ENCODE data around the gene GRIN2D. TPM values are rescaled to one million over a fixed set of nuclear protein-coding genes. Genes with fewer than 3 reads are reported as not detected.
A peak's percentile ranks its signal among the peaks of the same experiment; 100 is the strongest.

GRIN2D gene
- polyA plus RNA-seq, 3 donors, result 0.13 to 0.29 TPM; not detected in 1

DNA sequence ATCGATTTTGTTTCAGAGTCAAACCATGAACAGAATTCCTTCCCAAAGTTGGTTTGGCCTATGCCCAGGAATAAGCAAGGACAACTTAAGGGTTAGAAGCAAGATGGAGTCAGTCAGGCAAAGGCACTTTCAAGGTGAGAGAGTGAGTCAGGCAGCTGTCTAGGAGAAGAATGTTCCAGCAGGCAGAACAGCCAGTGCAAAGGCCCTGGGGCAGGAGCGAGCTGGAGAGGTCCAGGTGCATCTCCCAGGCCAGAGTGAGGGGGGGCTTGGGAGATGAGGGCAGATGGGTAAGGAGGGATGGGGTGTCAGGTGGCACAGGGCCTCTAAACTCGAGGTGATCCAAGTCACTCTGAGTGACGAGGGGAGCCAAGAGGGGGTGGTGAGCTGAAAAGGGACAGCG, 43.1 kb downstream of the GRIN2D start:
- Histone ChIP-seq H3K79me2 (ENCODE audit: insufficient read depth, low read length) (no peaks in the 10 kb centered on the region), H4K20me1 (ENCODE audit: insufficient read depth, low read length) (no peaks in the 10 kb centered on the region), H3K9ac (ENCODE audit: insufficient read depth, low read length, poor library complexity, severe bottlenecking) (no peak overlapping the region), H3K4me2 (replicated peaks; ENCODE audit: extremely low read depth, low read length, poor library complexity, severe bottlenecking) (no peak overlapping the region), H3K4me3 (replicated peaks in 1 of 3; ENCODE audit: low read depth in 2 of 3, low read length in 3 of 3) (no peak overlapping the region), H3K9me3 (replicated peaks in 1 of 2; ENCODE audit: control insufficient read depth in 1 of 2, insufficient read depth in 1 of 2, low read length in 2 of 2) (peaks cover 0 to 2% of the 10 kb centered on the region in 2 donors), H3K36me3 (replicated peaks in 1 of 2; ENCODE audit: control insufficient read depth in 1 of 2, insufficient read depth in 2 of 2, low read length in 2 of 2) (no peaks in the 10 kb centered on the region), H3K27me3 (ENCODE audit: control insufficient read depth in 2 of 2, insufficient read depth in 2 of 2, low read length in 2 of 2) (peaks cover 4 to 6% of the 10 kb centered on the region in 2 donors), H2AFZ (ENCODE audit: insufficient read depth, low read depth, low read length, poor library complexity, severe bottlenecking) (no peak overlapping the region), H3K27ac (ENCODE audit: low read depth in 1 of 2, low read length in 2 of 2) (no peak overlapping the region), H3K4me1 (ENCODE audit: control insufficient read depth in 1 of 2, insufficient read depth in 2 of 2, low read length in 2 of 2) (no peaks in the 10 kb centered on the region)
- Mint-ChIP-seq H3K9me3 (peaks cover 0 to 4% (median 0%) of the 10 kb centered on the region in 7 donors), H3K27me3 (ENCODE audit: low read depth in 3 of 3) (peaks cover 13 to 18% (median 15%) of the 10 kb centered on the region in 3 donors), H3K4me3 (no peak overlapping the region), H3K4me1 (peaks cover 5% of the 10 kb centered on the region), H3K27ac (no peak overlapping the region), H3K36me3 (peaks cover 2 to 3% of the 10 kb centered on the region in 2 donors)
- TF ChIP-seq, protein P1, sequence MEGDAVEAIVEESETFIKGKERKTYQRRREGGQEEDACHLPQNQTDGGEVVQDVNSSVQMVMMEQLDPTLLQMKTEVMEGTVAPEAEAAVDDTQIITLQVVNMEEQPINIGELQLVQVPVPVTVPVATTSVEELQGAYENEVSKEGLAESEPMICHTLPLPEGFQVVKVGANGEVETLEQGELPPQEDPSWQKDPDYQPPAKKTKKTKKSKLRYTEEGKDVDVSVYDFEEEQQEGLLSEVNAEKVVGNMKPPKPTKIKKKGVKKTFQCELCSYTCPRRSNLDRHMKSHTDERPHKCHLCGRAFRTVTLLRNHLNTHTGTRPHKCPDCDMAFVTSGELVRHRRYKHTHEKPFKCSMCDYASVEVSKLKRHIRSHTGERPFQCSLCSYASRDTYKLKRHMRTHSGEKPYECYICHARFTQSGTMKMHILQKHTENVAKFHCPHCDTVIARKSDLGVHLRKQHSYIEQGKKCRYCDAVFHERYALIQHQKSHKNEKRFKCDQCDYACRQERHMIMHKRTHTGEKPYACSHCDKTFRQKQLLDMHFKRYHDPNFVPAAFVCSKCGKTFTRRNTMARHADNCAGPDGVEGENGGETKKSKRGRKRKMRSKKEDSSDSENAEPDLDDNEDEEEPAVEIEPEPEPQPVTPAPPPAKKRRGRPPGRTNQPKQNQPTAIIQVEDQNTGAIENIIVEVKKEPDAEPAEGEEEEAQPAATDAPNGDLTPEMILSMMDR (IDR thresholded peaks at IDR 0.05), result no peak
- intact Hi-C loops (cut with micrococcal nuclease), result no loop called here
- no peak for DNase-seq
- WGBS (ENCODE audit: insufficient coverage), result 93% methylated on average over 3 of the region's 5 CpGs

DNA sequence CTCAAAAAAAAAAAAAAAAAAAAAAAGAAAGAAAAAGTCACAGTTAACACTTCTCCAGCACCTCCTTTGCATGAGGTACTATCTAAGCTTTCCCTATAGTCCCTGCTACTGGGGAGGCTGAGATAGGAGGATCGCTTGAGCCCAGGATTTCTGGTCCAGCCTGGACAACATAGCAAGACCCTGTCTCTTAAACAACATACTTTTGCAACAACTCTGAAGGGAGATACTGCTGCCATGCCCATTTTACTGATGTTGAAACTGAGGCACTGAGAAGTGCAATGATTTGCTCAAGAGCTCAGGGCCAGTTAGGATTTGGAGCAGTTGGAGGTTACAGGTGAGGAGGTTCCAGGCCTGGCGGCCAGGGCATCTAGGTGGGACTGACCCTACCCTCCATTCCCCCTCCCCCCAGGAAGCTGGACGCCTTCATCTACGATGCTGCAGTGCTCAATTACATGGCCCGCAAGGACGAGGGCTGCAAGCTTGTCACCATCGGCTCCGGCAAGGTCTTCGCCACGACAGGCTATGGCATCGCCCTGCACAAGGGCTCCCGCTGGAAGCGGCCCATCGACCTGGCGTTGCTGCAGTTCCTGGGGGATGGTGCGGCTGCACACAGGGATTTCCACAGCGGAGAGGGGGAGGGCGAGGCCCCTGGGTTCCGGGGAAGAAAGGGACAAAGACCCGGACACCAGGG, 48.0 kb downstream of the GRIN2D start:
- H3K4me3 ChIP-seq (replicated peaks in 1 of 3; ENCODE audit: low read depth in 2 of 3, low read length in 3 of 3), result no peak overlapping the region

More for the DNA sequence above, 48.0 kb downstream of the GRIN2D start:
- Histone ChIP-seq H2AFZ (ENCODE audit: insufficient read depth, low read depth, low read length, poor library complexity, severe bottlenecking) (no peak overlapping the region), H3K4me1 (ENCODE audit: control insufficient read depth in 1 of 2, insufficient read depth in 2 of 2, low read length in 2 of 2) (peaks cover 23 to 28% of the 10 kb centered on the region in 2 donors), H3K79me2 (ENCODE audit: insufficient read depth, low read length) (peaks cover 5% of the 10 kb centered on the region), H3K9me3 (replicated peaks in 1 of 2; ENCODE audit: control insufficient read depth in 1 of 2, insufficient read depth in 1 of 2, low read length in 2 of 2) (peaks cover 0 to 20% of the 10 kb centered on the region in 2 donors), H4K20me1 (ENCODE audit: insufficient read depth, low read length) (no peaks in the 10 kb centered on the region), H3K27me3 (ENCODE audit: control insufficient read depth in 2 of 2, insufficient read depth in 2 of 2, low read length in 2 of 2) (peaks cover 28 to 31% of the 10 kb centered on the region in 2 donors), H3K4me2 (replicated peaks; ENCODE audit: extremely low read depth, low read length, poor library complexity, severe bottlenecking) (no peak overlapping the region), H3K9ac (ENCODE audit: insufficient read depth, low read length, poor library complexity, severe bottlenecking) (no peak overlapping the region), H3K36me3 (replicated peaks in 1 of 2; ENCODE audit: control insufficient read depth in 1 of 2, insufficient read depth in 2 of 2, low read length in 2 of 2) (no peaks in the 10 kb centered on the region), H3K27ac (ENCODE audit: low read depth in 1 of 2, low read length in 2 of 2) (no peak overlapping the region)
- H3K27ac Mint-ChIP-seq, result no peak overlapping the region
- no peak for DNase-seq
- peaks cover 16 to 18% of the 10 kb centered on the region in 2 donors for H3K36me3 Mint-ChIP-seq
- intact Hi-C loops (cut with micrococcal nuclease), result loop anchor here in 1 of 2 donors (10.0 kb wide), 1 partner anchor 47 kb away; the partner anchor contains the start of genes GRIN2D and KDELR1
- peaks cover 22% of the 10 kb centered on the region for H3K4me1 Mint-ChIP-seq
- peaks cover 32 to 42% (median 37%) of the 10 kb centered on the region in 3 donors for H3K27me3 Mint-ChIP-seq (ENCODE audit: low read depth in 3 of 3)
- peak overlapping the region in 1 of 2 donors; percentile 86 for H3K4me3 Mint-ChIP-seq
- TF ChIP-seq, protein P1 (IDR thresholded peaks at IDR 0.05), result no peak
- H3K9me3 Mint-ChIP-seq, result peaks cover 0 to 17% (median 13%) of the 10 kb centered on the region in 7 donors
- 93% methylated on average over 14 of the region's 20 CpGs for WGBS (ENCODE audit: insufficient coverage)
